Effector memory CD8-positive, alpha-beta T cell (primary cell): ENCODE measurements around the gene PIK3C2B.
A peak's percentile ranks its signal among the peaks of the same experiment; 100 is the strongest.

ENCODE experiments used
- ATAC-seq: fragments of 150-1000 bp; cut with Tn5 transposase; replicated peaks from 2 replicates; pipeline ENCODE4 v1.10.0; 2021; ENCODE audit warnings: mild to moderate bottlenecking, moderate library complexity
- DNase-seq, 3 experiments: peaks; one replicate each; pipeline ENCODE4 v3.0.0; 2021
- H3K27ac Mint-ChIP-seq, 2 donors: one replicate each; pipeline ENCODE4 v1.8.0; 2022; ENCODE audit warnings: mild to moderate bottlenecking in 2 of 2, mixed read lengths in 2 of 2, moderate library complexity in 2 of 2
- H3K27me3 Mint-ChIP-seq, 2 donors: one replicate each; pipeline ENCODE4 v1.8.0; 2022; ENCODE audit warnings: mixed read lengths in 2 of 2
- H3K36me3 Mint-ChIP-seq: one replicate; pipeline ENCODE4 v1.8.0; 2022; ENCODE audit warnings: mild to moderate bottlenecking, moderate library complexity, mixed read lengths; ENCODE audit not compliant: insufficient read depth
- H3K4me1 Mint-ChIP-seq, 2 donors: one replicate each; pipeline ENCODE4 v1.8.0; 2022; ENCODE audit warnings: low read depth in 2 of 2, mixed read lengths in 2 of 2
- H3K4me3 Mint-ChIP-seq, 2 donors: one replicate each; pipeline ENCODE4 v1.8.0; 2022; ENCODE audit warnings: mild to moderate bottlenecking in 2 of 2, mixed read lengths in 2 of 2, moderate library complexity in 2 of 2
- H3K9me3 Mint-ChIP-seq, 2 donors: one replicate each; pipeline ENCODE4 v1.8.0; 2022; ENCODE audit warnings: mixed read lengths in 2 of 2

The PIK3C2B gene

GRCh38 chr1:204468206-204468605, 26.4 kb downstream of the PIK3C2B start:
- no peaks in the 10 kb centered on the region for H3K27me3 Mint-ChIP-seq
- H3K4me3 Mint-ChIP-seq, result no peak overlapping the region
- no peaks in the 10 kb centered on the region for H3K9me3 Mint-ChIP-seq
- ATAC-seq (no peak), DNase-seq (no peak)
- H3K36me3 Mint-ChIP-seq, result peaks cover 16% of the 10 kb centered on the region
- H3K27ac Mint-ChIP-seq, result no peak overlapping the region
- peaks cover 2 to 16% of the 10 kb centered on the region in 2 donors for H3K4me1 Mint-ChIP-seq

DNA sequence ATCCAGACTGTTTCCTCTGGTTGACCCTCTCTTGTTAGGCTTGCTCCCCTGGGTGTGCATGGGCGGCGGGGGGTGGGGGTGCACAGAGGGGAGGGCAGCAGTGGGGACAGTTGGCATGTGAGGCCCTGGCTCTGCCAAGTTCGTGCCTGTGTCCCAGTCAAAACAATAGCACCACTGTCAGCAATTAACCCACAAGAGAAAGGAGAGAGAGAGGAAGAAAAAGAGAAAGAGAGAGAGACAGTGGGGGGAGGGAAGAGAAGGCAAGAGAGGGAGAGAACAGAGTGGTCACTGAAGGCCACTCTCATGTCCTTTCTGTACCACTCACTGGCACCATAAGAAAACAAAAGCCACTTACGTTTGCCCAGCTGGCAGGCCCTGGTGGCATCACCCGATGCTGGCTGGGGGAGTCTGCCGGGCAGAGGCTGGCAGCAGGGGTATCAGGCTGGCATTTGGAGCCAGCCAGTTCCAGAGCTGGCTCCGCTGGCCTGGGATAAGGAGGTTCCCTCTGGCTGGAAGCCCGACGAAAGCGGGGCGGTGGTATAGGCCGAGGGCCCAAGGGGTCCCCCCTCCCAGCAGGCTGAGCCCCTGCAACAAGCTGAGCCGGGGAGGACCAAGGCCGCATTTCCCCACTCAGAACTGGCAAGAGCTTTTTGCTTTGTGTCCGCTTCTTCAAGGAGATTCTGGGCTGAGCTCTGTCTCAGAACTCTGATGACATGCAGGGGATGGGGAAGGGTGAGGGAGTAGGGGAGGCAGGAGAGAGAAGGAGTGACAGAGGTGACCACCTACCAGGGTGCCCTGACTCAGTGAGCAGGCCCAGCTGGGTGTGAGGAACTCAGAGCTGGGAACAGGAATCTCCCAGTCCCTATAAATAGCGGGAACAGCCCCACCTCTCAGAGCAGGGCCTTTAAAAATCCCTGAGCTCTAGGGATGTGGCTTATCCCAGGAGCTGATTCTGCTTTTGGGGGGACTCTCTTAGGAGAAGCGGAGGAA, 27.9 kb downstream of the PIK3C2B start:
- Mint-ChIP-seq H3K36me3 (peaks cover 18% of the 10 kb centered on the region), H3K9me3 (no peaks in the 10 kb centered on the region), H3K4me1 (peaks cover 5 to 27% of the 10 kb centered on the region in 2 donors), H3K27ac (peak overlapping the region; percentile 51 to 67), H3K4me3 (no peak overlapping the region), H3K27me3 (no peaks in the 10 kb centered on the region)
- DNase-seq (no peak), ATAC-seq (no peak)

DNA sequence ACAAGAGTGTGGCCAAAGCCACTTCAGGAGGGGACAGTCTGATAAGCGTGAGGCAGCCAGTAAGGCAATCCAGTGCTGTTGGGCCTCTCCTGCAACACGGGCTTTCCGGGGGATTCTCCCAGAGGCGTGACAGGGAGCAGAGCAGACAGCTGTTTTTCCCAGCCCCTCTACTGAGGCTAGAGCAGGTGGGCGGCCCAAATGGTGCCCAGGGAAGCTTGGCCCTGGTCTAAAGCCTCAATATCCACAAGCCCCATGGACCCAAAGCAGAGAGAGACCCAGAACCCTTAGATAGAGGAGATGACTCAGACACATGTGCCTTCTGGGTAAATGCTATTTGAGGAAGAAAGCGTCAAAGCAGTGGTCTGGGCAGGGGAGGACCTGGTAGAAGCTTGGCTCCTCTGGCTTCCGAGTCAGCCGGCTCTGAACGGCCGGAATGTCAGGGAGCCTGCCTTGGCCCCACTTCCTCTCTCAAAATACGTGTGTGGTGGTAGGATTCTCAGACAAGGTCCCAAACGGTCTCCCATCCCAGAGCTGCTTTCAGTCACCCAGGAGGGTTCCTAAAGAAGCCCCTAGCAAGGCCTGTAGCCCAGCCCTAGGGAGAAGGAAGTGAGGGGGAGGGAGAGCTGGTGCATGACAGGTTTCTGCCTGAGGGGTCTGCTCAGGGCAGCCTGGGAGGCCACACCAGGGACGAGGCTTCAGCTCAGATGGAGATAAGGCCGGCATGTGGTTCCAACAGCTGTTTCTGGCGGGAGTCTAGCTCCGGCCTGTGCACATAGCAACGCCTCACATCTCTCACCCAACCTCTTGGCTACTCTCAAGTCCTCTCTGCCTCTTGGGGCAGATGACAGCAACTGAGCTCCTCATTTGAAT, 28.8 kb downstream of the PIK3C2B start:
- peaks cover 18% of the 10 kb centered on the region for H3K36me3 Mint-ChIP-seq
- H3K4me3 Mint-ChIP-seq, result no peak overlapping the region
- no peak for ATAC-seq
- no peak for DNase-seq
- H3K9me3 Mint-ChIP-seq, result no peaks in the 10 kb centered on the region
- H3K27ac Mint-ChIP-seq, result peak overlapping the region; percentile 55 to 97
- peaks cover 5 to 35% of the 10 kb centered on the region in 2 donors for H3K4me1 Mint-ChIP-seq
- no peaks in the 10 kb centered on the region for H3K27me3 Mint-ChIP-seq

GRCh38 chr1:204464701-204465100, 29.9 kb downstream of the PIK3C2B start:
- ATAC-seq, result no peak
- Mint-ChIP-seq H3K36me3 (peaks cover 15% of the 10 kb centered on the region), H3K27ac (peak overlapping the region; percentile 55 to 97), H3K4me1 (peaks cover 5 to 40% of the 10 kb centered on the region in 2 donors), H3K4me3 (no peak overlapping the region), H3K9me3 (no peaks in the 10 kb centered on the region), H3K27me3 (no peaks in the 10 kb centered on the region)
- DNase-seq, result no peak

- Mint-ChIP-seq H3K9me3 (no peaks in the 10 kb centered on the region), H3K27me3 (no peaks in the 10 kb centered on the region), H3K4me3 (no peak overlapping the region), H3K27ac (peak overlapping the region in 1 of 2 donors; percentile 97), H3K36me3 (peaks cover 15% of the 10 kb centered on the region), H3K4me1 (peaks cover 5 to 40% of the 10 kb centered on the region in 2 donors)
- ATAC-seq (peak; percentile 10), DNase-seq (no peak)
Measured at GRCh38 chr1:204464187-204464631, 30.4 kb downstream of the PIK3C2B start.

GRCh38 chr1:204463125-204464060, 31.2 kb downstream of the PIK3C2B start:
- ATAC-seq (no peak), DNase-seq (no peak)
- Mint-ChIP-seq H3K27ac (peak overlapping the region in 1 of 2 donors; percentile 97), H3K36me3 (peaks cover 8% of the 10 kb centered on the region), H3K9me3 (no peaks in the 10 kb centered on the region), H3K4me3 (peak overlapping the region in 1 of 2 donors; percentile 33), H3K27me3 (no peaks in the 10 kb centered on the region), H3K4me1 (peaks cover 5 to 40% of the 10 kb centered on the region in 2 donors)

- peak overlapping the region; percentile 9 to 74 for H3K4me3 Mint-ChIP-seq
- DNase-seq (no peak), ATAC-seq (no peak)
- H3K27ac Mint-ChIP-seq, result peak overlapping the region; percentile 59 to 97
- peaks cover 5 to 38% of the 10 kb centered on the region in 2 donors for H3K4me1 Mint-ChIP-seq
- peaks cover 5% of the 10 kb centered on the region for H3K36me3 Mint-ChIP-seq
- no peaks in the 10 kb centered on the region for H3K27me3 Mint-ChIP-seq
- no peaks in the 10 kb centered on the region for H3K9me3 Mint-ChIP-seq
Measured at GRCh38 chr1:204462229-204462561, 32.4 kb downstream of the PIK3C2B start.

GRCh38 chr1:204461331-204462228, 33.0 kb downstream of the PIK3C2B start:
- Mint-ChIP-seq H3K9me3 (no peaks in the 10 kb centered on the region), H3K36me3 (peaks cover 3% of the 10 kb centered on the region), H3K4me1 (peaks cover 5 to 38% of the 10 kb centered on the region in 2 donors), H3K4me3 (peak overlapping the region; percentile 9 to 74), H3K27ac (peak overlapping the region; percentile 59 to 97), H3K27me3 (no peaks in the 10 kb centered on the region)
- ATAC-seq (peak; percentile 85), DNase-seq (peak in 1 of 3 experiments; percentile 22)

- peak overlapping the region in 1 of 2 donors; percentile 74 for H3K4me3 Mint-ChIP-seq
- H3K4me1 Mint-ChIP-seq, result peaks cover 5 to 34% of the 10 kb centered on the region in 2 donors
- peak overlapping the region; percentile 59 to 97 for H3K27ac Mint-ChIP-seq
- no peak for DNase-seq
- H3K36me3 Mint-ChIP-seq, result peaks cover 3% of the 10 kb centered on the region
- H3K9me3 Mint-ChIP-seq, result no peaks in the 10 kb centered on the region
- no peak for ATAC-seq
- no peaks in the 10 kb centered on the region for H3K27me3 Mint-ChIP-seq
Measured at GRCh38 chr1:204460346-204460745, 34.3 kb downstream of the PIK3C2B start.

- Mint-ChIP-seq H3K27me3 (no peaks in the 10 kb centered on the region), H3K4me3 (no peak overlapping the region), H3K4me1 (peaks cover 5 to 33% of the 10 kb centered on the region in 2 donors), H3K9me3 (no peaks in the 10 kb centered on the region), H3K27ac (peak overlapping the region; percentile 13 to 59), H3K36me3 (peaks cover 3% of the 10 kb centered on the region)
- DNase-seq, result no peak
- no peak for ATAC-seq
Measured at GRCh38 chr1:204459706-204460105, 34.9 kb downstream of the PIK3C2B start.

- Mint-ChIP-seq H3K4me1 (peaks cover 8 to 29% of the 10 kb centered on the region in 2 donors), H3K27me3 (no peaks in the 10 kb centered on the region), H3K9me3 (no peaks in the 10 kb centered on the region), H3K27ac (peak overlapping the region; percentile 17 to 38), H3K4me3 (no peak overlapping the region), H3K36me3 (peaks cover 14% of the 10 kb centered on the region)
- no peak for DNase-seq
- ATAC-seq, result no peak
Measured at GRCh38 chr1:204457666-204458065, 36.9 kb downstream of the PIK3C2B start.
